HG03460 (cell line): ENCODE measurements around the gene SLC6A20.
"Not testable (repeated sequence)": the region's sequence is repeated elsewhere in the genome, so short reads cannot be mapped to it uniquely, and the experiment has no call there.

Experiments
- ATAC-seq: cut with Tn5 transposase; IDR thresholded peaks from one replicate; pipeline ENCODE4 v1.9.1; 2021; ENCODE audit not compliant: unreplicated experiment

Gene SLC6A20

GRCh38 chr3:45760878-45761711 lies 35.2 kb downstream of the SLC6A20 start:
- no peak for ATAC-seq

GRCh38 chr3:45759851-45760250 lies 36.5 kb downstream of the SLC6A20 start:
- ATAC-seq = no peak

- ATAC-seq = no peak
Measured at GRCh38 chr3:45758871-45759270, 37.5 kb downstream of the SLC6A20 start.

- not testable (repeated sequence) for ATAC-seq
Measured at GRCh38 chr3:45757141-45757540, 39.2 kb downstream of the SLC6A20 start.

GRCh38 chr3:45756055-45756454 lies 40.3 kb downstream of the SLC6A20 start:
- ATAC-seq = no peak

GRCh38 chr3:45754461-45754860 lies 41.9 kb downstream of the SLC6A20 start:
- ATAC-seq = no peak

- ATAC-seq = no peak
Measured at GRCh38 chr3:45753095-45753494, 43.2 kb downstream of the SLC6A20 start.

GRCh38 chr3:45751537-45752242 lies 44.6 kb downstream of the SLC6A20 start:
- no peak for ATAC-seq

- no peak for ATAC-seq
Measured at GRCh38 chr3:45749880-45750279, 46.5 kb downstream of the SLC6A20 start.

GRCh38 chr3:45749036-45749600 lies 47.2 kb downstream of the SLC6A20 start:
- ATAC-seq = not testable (repeated sequence)

GRCh38 chr3:45748068-45748467 lies 48.3 kb downstream of the SLC6A20 start:
- no peak for ATAC-seq

- ATAC-seq = no peak
Measured at GRCh38 chr3:45746777-45747622, 49.3 kb downstream of the SLC6A20 start.

- no peak for ATAC-seq
Measured at GRCh38 chr3:45746165-45746776, 50.1 kb downstream of the SLC6A20 start.

GRCh38 chr3:45742461-45743089 lies 53.8 kb downstream of the SLC6A20 start:
- no peak for ATAC-seq

- no peak for ATAC-seq
Measured at GRCh38 chr3:45741742-45742460, 54.4 kb downstream of the SLC6A20 start.

- no peak for ATAC-seq
Measured at GRCh38 chr3:45741247-45741646, 55.1 kb downstream of the SLC6A20 start.

GRCh38 chr3:45739991-45740390 lies 56.3 kb downstream of the SLC6A20 start:
- ATAC-seq = no peak

- ATAC-seq = no peak
Measured at GRCh38 chr3:45737234-45737633, 59.1 kb downstream of the SLC6A20 start.

GRCh38 chr3:45736707-45737106 lies 59.6 kb downstream of the SLC6A20 start:
- no peak for ATAC-seq
